K562 (cell line): ENCODE results near the gene CDC37. TPM values are rescaled to one million over a fixed set of nuclear protein-coding genes. Genes with fewer than 3 reads are reported as not detected.

Experiments
- BCL6 ChIP-seq: fragments of 250-450 bp; sonication (Bioruptor Pico); IDR thresholded peaks from 2 replicates; pipeline ENCODE4 v1.4.0; 2020
- EGR1 ChIP-seq: fragments of 450-650 bp; conservative IDR thresholded peaks from 2 replicates; pipeline ENCODE4 v1.6.1; 2017; ENCODE audit warnings: mild to moderate bottlenecking
- HDAC6 ChIP-seq: IDR thresholded peaks from 2 replicates; pipeline ENCODE4 v1.6.1; 2012; ENCODE audit warnings: low read depth, mild to moderate bottlenecking, control low read depth, inconsistent platforms, low read length, moderate library complexity
- PHTF2 ChIP-seq: fragments of 250-450 bp; sonication (Bioruptor Pico); IDR thresholded peaks from 2 replicates; pipeline ENCODE4 v1.5.0; 2021; ENCODE audit warnings: mild to moderate bottlenecking
- RBM34 ChIP-seq: fragments of 200-400 bp; formaldehyde crosslinking; IDR thresholded peaks from 2 replicates; pipeline ENCODE4 v1.6.1; 2018; ENCODE audit warnings: low read length, borderline replicate concordance; ENCODE audit not compliant: insufficient read depth
- SP1 ChIP-seq: sonication (generic); formaldehyde crosslinking; IDR thresholded peaks from 2 replicates; pipeline ENCODE4 v1.8.1; 2022; ENCODE audit warnings: mild to moderate bottlenecking, missing genetic modification reagents
- TRIM28 ChIP-seq: fragments of 450-650 bp; IDR thresholded peaks from 2 replicates; pipeline ENCODE4 v1.6.1; 2017
- polyA plus RNA-seq, 8 experiments: library from polyadenylated mRNA; depleted of rRNA in 4 of 8; stranded (reverse) in 5 of 8; unstranded in 3 of 8; fragments of >200 nt; fragmentation: Nextera tagmentation in 2 of 8; fragmentation: Illumina TruSeq in 1 of 8; extraction: Ambion mirVana in 2 of 8; extraction: Trizol in 1 of 8; gene quantifications; 2 replicates each; pipeline versions ENCODE4 v1.2.1 to v1.2.3, GENCODE V29; 2011 to 2014; ENCODE audit warnings: inconsistent platforms in 1 of 8, missing spikeins in 1 of 8
- total RNA-seq, 7 experiments: library from RNA; depleted of rRNA in 6 of 7; stranded (reverse); fragments of >200 nt in 6 of 7; fragmentation: Illumina TruSeq in 2 of 7; extraction: Trizol in 2 of 7; gene quantifications; 2 replicates each; pipeline versions ENCODE4 v1.2.1 to v1.2.3, GENCODE V29; 2011 to 2021; ENCODE audit warnings: low replicate concordance in 1 of 7
- TF ChIP-seq, protein P1 (sequence below), 2 experiments: fragments of 450-650 bp in 1 of 2; sonication (generic) in 1 of 2; formaldehyde crosslinking in 1 of 2; IDR thresholded peaks; 2 replicates each; pipeline versions ENCODE4 v1.7.1 to v1.9.0; 2016 to 2022; ENCODE audit warnings: inconsistent platforms in 1 of 2, mild to moderate bottlenecking in 1 of 2, missing genetic modification reagents in 1 of 2
- TF ChIP-seq, protein P2 (sequence below), 2 experiments: fragments of 450-650 bp in 1 of 2; sonication (generic) in 1 of 2; formaldehyde crosslinking in 1 of 2; IDR thresholded peaks in 1 of 2; conservative IDR thresholded peaks in 1 of 2; 2 replicates each; pipeline versions ENCODE4 v1.6.1 to v1.8.1; 2016 to 2023; ENCODE audit warnings: mild to moderate bottlenecking in 2 of 2, moderate library complexity in 2 of 2, inconsistent platforms in 1 of 2, missing genetic modification reagents in 1 of 2
- TF ChIP-seq, protein P3 (sequence below): IDR thresholded peaks from 2 replicates; pipeline ENCODE4 v1.6.1; 2012; ENCODE audit warnings: low read depth, low read length, improper control_type of control experiment, borderline replicate concordance
- TF ChIP-seq, protein P4 (sequence below): IDR thresholded peaks from 3 replicates; pipeline ENCODE4 v1.6.1; 2011; ENCODE audit warnings: borderline replicate concordance, mild to moderate bottlenecking, moderate library complexity; ENCODE audit not compliant: insufficient read length; ENCODE audit errors: extremely low read depth

The CDC37 gene
- total and polyA plus RNA-seq, 9 of the 15 experiments (the other 6 are each of a cell fraction or from before 2014, with no cell fraction given): 6.6 to 538 (median 227) TPM

GRCh38 chr19:10431943-10432735 is 28.8 kb upstream of the CDC37 start (continued):
- TF ChIP-seq, protein P1, sequence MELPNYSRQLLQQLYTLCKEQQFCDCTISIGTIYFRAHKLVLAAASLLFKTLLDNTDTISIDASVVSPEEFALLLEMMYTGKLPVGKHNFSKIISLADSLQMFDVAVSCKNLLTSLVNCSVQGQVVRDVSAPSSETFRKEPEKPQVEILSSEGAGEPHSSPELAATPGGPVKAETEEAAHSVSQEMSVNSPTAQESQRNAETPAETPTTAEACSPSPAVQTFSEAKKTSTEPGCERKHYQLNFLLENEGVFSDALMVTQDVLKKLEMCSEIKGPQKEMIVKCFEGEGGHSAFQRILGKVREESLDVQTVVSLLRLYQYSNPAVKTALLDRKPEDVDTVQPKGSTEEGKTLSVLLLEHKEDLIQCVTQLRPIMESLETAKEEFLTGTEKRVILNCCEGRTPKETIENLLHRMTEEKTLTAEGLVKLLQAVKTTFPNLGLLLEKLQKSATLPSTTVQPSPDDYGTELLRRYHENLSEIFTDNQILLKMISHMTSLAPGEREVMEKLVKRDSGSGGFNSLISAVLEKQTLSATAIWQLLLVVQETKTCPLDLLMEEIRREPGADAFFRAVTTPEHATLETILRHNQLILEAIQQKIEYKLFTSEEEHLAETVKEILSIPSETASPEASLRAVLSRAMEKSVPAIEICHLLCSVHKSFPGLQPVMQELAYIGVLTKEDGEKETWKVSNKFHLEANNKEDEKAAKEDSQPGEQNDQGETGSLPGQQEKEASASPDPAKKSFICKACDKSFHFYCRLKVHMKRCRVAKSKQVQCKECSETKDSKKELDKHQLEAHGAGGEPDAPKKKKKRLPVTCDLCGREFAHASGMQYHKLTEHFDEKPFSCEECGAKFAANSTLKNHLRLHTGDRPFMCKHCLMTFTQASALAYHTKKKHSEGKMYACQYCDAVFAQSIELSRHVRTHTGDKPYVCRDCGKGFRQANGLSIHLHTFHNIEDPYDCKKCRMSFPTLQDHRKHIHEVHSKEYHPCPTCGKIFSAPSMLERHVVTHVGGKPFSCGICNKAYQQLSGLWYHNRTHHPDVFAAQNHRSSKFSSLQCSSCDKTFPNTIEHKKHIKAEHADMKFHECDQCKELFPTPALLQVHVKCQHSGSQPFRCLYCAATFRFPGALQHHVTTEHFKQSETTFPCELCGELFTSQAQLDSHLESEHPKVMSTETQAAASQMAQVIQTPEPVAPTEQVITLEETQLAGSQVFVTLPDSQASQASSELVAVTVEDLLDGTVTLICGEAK (IDR thresholded peaks at IDR 0.05): no peak
- TF ChIP-seq, protein P1 (CRISPR knock-in tag; IDR thresholded peaks at IDR 0.05): no peak
- no peak for TF ChIP-seq PHTF2
- no peak for TF ChIP-seq BCL6 (CRISPR knock-in tag)
- TF ChIP-seq, protein P2, sequence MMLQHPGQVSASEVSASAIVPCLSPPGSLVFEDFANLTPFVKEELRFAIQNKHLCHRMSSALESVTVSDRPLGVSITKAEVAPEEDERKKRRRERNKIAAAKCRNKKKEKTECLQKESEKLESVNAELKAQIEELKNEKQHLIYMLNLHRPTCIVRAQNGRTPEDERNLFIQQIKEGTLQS (IDR thresholded peaks at IDR 0.05): no peak
- TF ChIP-seq, protein P2 (CRISPR knock-in tag; conservative IDR thresholded peaks at IDR 0.05): no peak
- TF ChIP-seq TRIM28: no peak
- TF ChIP-seq RBM34: no peak
- no peak; the same call in 1 of the 2 replicates for TF ChIP-seq SP1 (CRISPR knock-in tag)
- TF ChIP-seq, protein P3, sequence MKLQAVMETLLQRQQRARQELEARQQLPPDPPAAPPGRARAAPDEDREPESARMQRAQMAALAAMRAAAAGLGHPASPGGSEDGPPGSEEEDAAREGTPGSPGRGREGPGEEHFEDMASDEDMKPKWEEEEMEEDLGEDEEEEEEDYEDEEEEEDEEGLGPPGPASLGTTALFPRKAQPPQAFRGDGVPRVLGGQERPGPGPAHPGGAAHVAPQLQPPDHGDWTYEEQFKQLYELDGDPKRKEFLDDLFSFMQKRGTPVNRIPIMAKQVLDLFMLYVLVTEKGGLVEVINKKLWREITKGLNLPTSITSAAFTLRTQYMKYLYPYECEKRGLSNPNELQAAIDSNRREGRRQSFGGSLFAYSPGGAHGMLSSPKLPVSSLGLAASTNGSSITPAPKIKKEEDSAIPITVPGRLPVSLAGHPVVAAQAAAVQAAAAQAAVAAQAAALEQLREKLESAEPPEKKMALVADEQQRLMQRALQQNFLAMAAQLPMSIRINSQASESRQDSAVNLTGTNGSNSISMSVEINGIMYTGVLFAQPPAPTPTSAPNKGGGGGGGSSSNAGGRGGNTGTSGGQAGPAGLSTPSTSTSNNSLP: no peak
- no peak for TF ChIP-seq EGR1
- TF ChIP-seq, protein P4, sequence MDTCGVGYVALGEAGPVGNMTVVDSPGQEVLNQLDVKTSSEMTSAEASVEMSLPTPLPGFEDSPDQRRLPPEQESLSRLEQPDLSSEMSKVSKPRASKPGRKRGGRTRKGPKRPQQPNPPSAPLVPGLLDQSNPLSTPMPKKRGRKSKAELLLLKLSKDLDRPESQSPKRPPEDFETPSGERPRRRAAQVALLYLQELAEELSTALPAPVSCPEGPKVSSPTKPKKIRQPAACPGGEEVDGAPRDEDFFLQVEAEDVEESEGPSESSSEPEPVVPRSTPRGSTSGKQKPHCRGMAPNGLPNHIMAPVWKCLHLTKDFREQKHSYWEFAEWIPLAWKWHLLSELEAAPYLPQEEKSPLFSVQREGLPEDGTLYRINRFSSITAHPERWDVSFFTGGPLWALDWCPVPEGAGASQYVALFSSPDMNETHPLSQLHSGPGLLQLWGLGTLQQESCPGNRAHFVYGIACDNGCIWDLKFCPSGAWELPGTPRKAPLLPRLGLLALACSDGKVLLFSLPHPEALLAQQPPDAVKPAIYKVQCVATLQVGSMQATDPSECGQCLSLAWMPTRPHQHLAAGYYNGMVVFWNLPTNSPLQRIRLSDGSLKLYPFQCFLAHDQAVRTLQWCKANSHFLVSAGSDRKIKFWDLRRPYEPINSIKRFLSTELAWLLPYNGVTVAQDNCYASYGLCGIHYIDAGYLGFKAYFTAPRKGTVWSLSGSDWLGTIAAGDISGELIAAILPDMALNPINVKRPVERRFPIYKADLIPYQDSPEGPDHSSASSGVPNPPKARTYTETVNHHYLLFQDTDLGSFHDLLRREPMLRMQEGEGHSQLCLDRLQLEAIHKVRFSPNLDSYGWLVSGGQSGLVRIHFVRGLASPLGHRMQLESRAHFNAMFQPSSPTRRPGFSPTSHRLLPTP: no peak
- TF ChIP-seq HDAC6: no peak
